H9 (cell line): ENCODE data around the gene ATL1. TPM values are rescaled to one million over a fixed set of nuclear protein-coding genes. Genes with fewer than 3 reads are reported as not detected.

ENCODE experiments used
- DNase-seq: peaks from one replicate; pipeline ENCODE4 v3.0.0-alpha.2; 2017
- H2AFZ ChIP-seq: one replicate; pipeline ENCODE4 v1.6.1; 2013; ENCODE audit warnings: mild to moderate bottlenecking, low read length, control low read depth, moderate library complexity
- H2AK5ac ChIP-seq: 2 replicates; pipeline ENCODE4 v1.6.1; 2013; ENCODE audit warnings: low read length, control low read depth, mixed read lengths; ENCODE audit not compliant: insufficient read length
- H2BK120ac ChIP-seq: one replicate; pipeline ENCODE4 v1.6.1; 2013; ENCODE audit warnings: low read depth, mild to moderate bottlenecking, low read length, control low read depth, inconsistent platforms; ENCODE audit not compliant: poor library complexity, severe bottlenecking
- H2BK12ac ChIP-seq: 2 replicates; pipeline ENCODE4 v1.6.1; 2013; ENCODE audit warnings: low read length, control low read depth, mixed read lengths, low read depth; ENCODE audit not compliant: insufficient read length
- H2BK15ac ChIP-seq: 2 replicates; pipeline ENCODE4 v1.6.1; 2013; ENCODE audit warnings: low read depth, low read length, control low read depth
- H2BK20ac ChIP-seq: one replicate; pipeline ENCODE4 v1.6.1; 2013; ENCODE audit warnings: low read depth, mild to moderate bottlenecking, low read length, control low read depth, inconsistent platforms; ENCODE audit not compliant: poor library complexity, severe bottlenecking
- H2BK5ac ChIP-seq: 2 replicates; pipeline ENCODE4 v1.6.1; 2013; ENCODE audit warnings: low read length, control low read depth, mixed read lengths; ENCODE audit not compliant: insufficient read length
- H3K14ac ChIP-seq: 2 replicates; pipeline ENCODE4 v1.6.1; 2013; ENCODE audit warnings: low read length, control low read depth; ENCODE audit not compliant: insufficient read depth
- H3K18ac ChIP-seq: 2 replicates; pipeline ENCODE4 v1.6.1; 2013; ENCODE audit warnings: low read depth, mild to moderate bottlenecking, mixed read lengths, low read length, control low read depth; ENCODE audit not compliant: insufficient read length
- H3K23ac ChIP-seq: 2 replicates; pipeline ENCODE4 v1.6.1; 2013; ENCODE audit warnings: low read length, control low read depth, mixed read lengths, low read depth; ENCODE audit not compliant: insufficient read length
- H3K23me2 ChIP-seq: 2 replicates; pipeline ENCODE4 v1.6.1; 2013; ENCODE audit warnings: low read depth, mild to moderate bottlenecking, mixed read lengths, low read length, control low read depth; ENCODE audit not compliant: insufficient read length, poor library complexity, severe bottlenecking
- H3K27ac ChIP-seq: 2 replicates; pipeline ENCODE4 v1.5.1; 2013; ENCODE audit warnings: low read length, control low read depth, mixed read lengths, low read depth; ENCODE audit not compliant: insufficient read length
- H3K27me3 ChIP-seq: 2 replicates; pipeline ENCODE4 v1.6.1; 2013; ENCODE audit warnings: low read length, control low read depth, inconsistent platforms; ENCODE audit not compliant: insufficient read depth
- H3K4ac ChIP-seq: 2 replicates; pipeline ENCODE4 v1.6.1; 2013; ENCODE audit warnings: low read depth, mild to moderate bottlenecking, control low read depth, inconsistent platforms, low read length, moderate library complexity
- H3K4me1 ChIP-seq: 2 replicates; pipeline ENCODE4 v1.6.1; 2013; ENCODE audit warnings: low read length, control low read depth, inconsistent platforms; ENCODE audit not compliant: insufficient read depth
- H3K4me2 ChIP-seq: 2 replicates; pipeline ENCODE4 v1.6.1; 2013; ENCODE audit warnings: low read length, control low read depth, mixed read lengths; ENCODE audit not compliant: insufficient read length, insufficient read depth
- H3K56ac ChIP-seq: 2 replicates; pipeline ENCODE4 v1.6.1; 2013; ENCODE audit warnings: low read depth, mild to moderate bottlenecking, mixed read lengths, low read length, control low read depth; ENCODE audit not compliant: insufficient read length
- H3K79me1 ChIP-seq: 2 replicates; pipeline ENCODE4 v1.6.1; 2013; ENCODE audit warnings: low read depth, mild to moderate bottlenecking, moderate library complexity, low read length, control low read depth, inconsistent platforms; ENCODE audit not compliant: insufficient read depth, poor library complexity, severe bottlenecking
- H3K79me2 ChIP-seq: 2 replicates; pipeline ENCODE4 v1.6.1; 2013; ENCODE audit warnings: low read length, control low read depth, inconsistent platforms; ENCODE audit not compliant: insufficient read depth
- H3K9ac ChIP-seq: 2 replicates; pipeline ENCODE4 v1.6.1; 2013; ENCODE audit warnings: low read length, control low read depth, mixed read lengths; ENCODE audit not compliant: insufficient read length; ENCODE audit errors: extremely low read depth
- H3K9me3 ChIP-seq: one replicate; pipeline ENCODE4 v1.6.1; 2013; ENCODE audit warnings: low read depth, low read length, inconsistent platforms; ENCODE audit not compliant: control insufficient read depth
- H3T11ph ChIP-seq: one replicate; pipeline ENCODE4 v1.6.1; 2013; ENCODE audit warnings: mild to moderate bottlenecking, low read length, control low read depth, inconsistent platforms
- H4K20me1 ChIP-seq: one replicate; pipeline ENCODE4 v1.6.1; 2013; ENCODE audit not compliant: control insufficient read depth, insufficient read length, insufficient read depth
- H4K5ac ChIP-seq: 2 replicates; pipeline ENCODE4 v1.6.1; 2013; ENCODE audit warnings: low read depth, mild to moderate bottlenecking, mixed read lengths, low read length, control low read depth; ENCODE audit not compliant: insufficient read length
- H4K8ac ChIP-seq: replicated peaks from 2 replicates; pipeline ENCODE4 v1.6.1; 2013; ENCODE audit warnings: low read length, control low read depth, mixed read lengths, low read depth; ENCODE audit not compliant: insufficient read length
- H4K91ac ChIP-seq: 2 replicates; pipeline ENCODE4 v1.6.1; 2013; ENCODE audit warnings: low read depth, mild to moderate bottlenecking, moderate library complexity, mixed read lengths, low read length, control low read depth; ENCODE audit not compliant: insufficient read length
- H3K27ac Mint-ChIP-seq, 3 experiments: 2 replicates in 2 of 3; 3 replicates in 1 of 3; pipeline ENCODE4 v1.8.0; 2020 to 2021; ENCODE audit warnings: mixed read lengths in 3 of 3, mild to moderate bottlenecking in 1 of 3, moderate library complexity in 1 of 3
- H3K27me3 Mint-ChIP-seq: 2 replicates; pipeline ENCODE4 v1.8.0; 2021; ENCODE audit warnings: low read depth, mild to moderate bottlenecking, moderate library complexity, mixed read lengths
- H3K36me3 Mint-ChIP-seq, 3 experiments: 2 replicates in 2 of 3; 3 replicates in 1 of 3; pipeline ENCODE4 v1.8.0; 2020 to 2021; ENCODE audit warnings: low read depth in 3 of 3, mixed read lengths in 3 of 3; ENCODE audit not compliant: insufficient read depth in 1 of 3
- H3K4me1 Mint-ChIP-seq, 2 experiments: 2 replicates each; pipeline ENCODE4 v1.8.0; 2020; ENCODE audit warnings: mixed read lengths in 2 of 2
- H3K4me3 Mint-ChIP-seq, 2 experiments: 2 replicates in 1 of 2; 3 replicates in 1 of 2; pipeline ENCODE4 v1.8.0; 2020 to 2021; ENCODE audit warnings: mild to moderate bottlenecking in 2 of 2, mixed read lengths in 2 of 2, moderate library complexity in 1 of 2
- H3K9me3 Mint-ChIP-seq, 2 experiments: 2 replicates in 1 of 2; 3 replicates in 1 of 2; pipeline ENCODE4 v1.8.0; 2020; ENCODE audit warnings: mild to moderate bottlenecking in 2 of 2, mixed read lengths in 2 of 2, moderate library complexity in 1 of 2
- CTCF ChIP-seq: fragments of 200-600 bp; sonication (generic); conservative IDR thresholded peaks from 3 replicates; pipeline ENCODE4 v1.8.0; 2021; ENCODE audit warnings: antibody characterized with exemption, mild to moderate bottlenecking
- whole genome bisulfite sequencing: extraction: QIAGEN DNeasy Blood & Tissue Kit; methylation state at CpG from one replicate; pipeline ENCODE4 v1.1.7; 2013; ENCODE audit warnings: missing lambda C conversion rate, low lambda C conversion rate, mixed read lengths; ENCODE audit not compliant: insufficient read length; ENCODE audit errors: extremely low coverage; 5-methylcytosine and 5-hydroxymethylcytosine counted together
- total RNA-seq: library from RNA; stranded (reverse); gene quantifications from 2 replicates; pipeline ENCODE4 v1.2.1, GENCODE V29; 2021

Gene ATL1
- total RNA-seq, 1 experiment from 2014 or later, result 3.0 TPM

GRCh38 chr14:50657753-50658152, 97.8 kb downstream of the ATL1 start:
- H3K27ac ChIP-seq, result no peak overlapping the region
- H3K4me2 ChIP-seq, result no peak overlapping the region

More at GRCh38 chr14:50657753-50658152, 97.8 kb downstream of the ATL1 start:
- H3T11ph ChIP-seq, result no peak overlapping the region
- no peak for TF ChIP-seq CTCF
- H2BK15ac ChIP-seq, result no peak overlapping the region
- H4K91ac ChIP-seq, result no peak overlapping the region
- no peak overlapping the region for H3K14ac ChIP-seq
- no peak overlapping the region for H4K5ac ChIP-seq
- no peak overlapping the region for H2BK20ac ChIP-seq
- no peak overlapping the region for H3K56ac ChIP-seq
- Mint-ChIP-seq H3K9me3 (peaks cover 0 to 2% of the 10 kb centered on the region in 2 experiments; a peak in 2 of 5 replicates), H3K36me3 (peaks cover 31 to 34% (median 32%) of the 10 kb centered on the region in 3 experiments), H3K4me3 (peak overlapping the region; percentile 32 to 66; a peak in 4 of 5 replicates), H3K27ac (peak overlapping the region in 2 of 3 experiments; percentile 90 to 99; a peak in 5 of 7 replicates), H3K4me1 (peaks cover 31% of the 10 kb centered on the region in 2 experiments), H3K27me3 (no peaks in the 10 kb centered on the region)
- H3K18ac ChIP-seq, result no peak overlapping the region
- H3K23ac ChIP-seq, result no peak overlapping the region
- H3K9me3 ChIP-seq, result no peaks in the 10 kb centered on the region
- no CpG with 5 or more reads among the region's 2 CpGs for WGBS
- DNase-seq, result no peak
- H3K79me2 ChIP-seq, result peaks cover 9% of the 10 kb centered on the region; the same call in 1 of the 2 replicates
- no peaks in the 10 kb centered on the region for H4K20me1 ChIP-seq
- H4K8ac ChIP-seq, result no peak overlapping the region
- H2AK5ac ChIP-seq, result no peak overlapping the region
- H3K9ac ChIP-seq, result no peak overlapping the region
- no peaks in the 10 kb centered on the region for H3K23me2 ChIP-seq
- H2BK12ac ChIP-seq, result no peak overlapping the region
- H3K4me1 ChIP-seq, result no peaks in the 10 kb centered on the region
- no peak overlapping the region for H2BK120ac ChIP-seq
- H3K27me3 ChIP-seq, result no peaks in the 10 kb centered on the region
- no peak overlapping the region for H3K4ac ChIP-seq
- no peak overlapping the region for H2BK5ac ChIP-seq
- peaks cover 8% of the 10 kb centered on the region for H3K79me1 ChIP-seq
- H2AFZ ChIP-seq, result no peak overlapping the region
